HG03175 (cell line): ENCODE measurements around the gene NFATC4.

Source experiments
- ATAC-seq: cut with Tn5 transposase; IDR thresholded peaks from one replicate; pipeline ENCODE4 v1.9.1; 2021; ENCODE audit warnings: mild to moderate bottlenecking, moderate library complexity; ENCODE audit not compliant: unreplicated experiment

Gene NFATC4

GRCh38 chr14:24427537-24428508, 59.8 kb downstream of the NFATC4 start:
- ATAC-seq, result no peak

GRCh38 chr14:24428628-24429394, 60.8 kb downstream of the NFATC4 start:
- ATAC-seq, result no peak
